K562 (cell line): ENCODE results near the gene HDAC1. TPM values are rescaled to one million over a fixed set of nuclear protein-coding genes. Genes with fewer than 3 reads are reported as not detected.

Source experiments
- ATAC-seq: fragments of 200-7000 bp; cut with Tn5 transposase; 3 replicates; pipeline ENCODE4 v1.9.1; 2020; ENCODE audit warnings: moderate library complexity
- BruUV-seq: library from RNA; stranded (reverse); fragments of 400-500 nt; replicated peaks from 2 replicates; lab custom pipeline; 2021; lab: Mats Ljungman, UMichigan
- CTCF ChIA-PET: fragments of 300-600 bp; formaldehyde crosslinking; extraction: SDS; loops from one replicate; lab custom pipeline; 2021; ENCODE audit warnings: low intra/inter-chr PET ratio; lab: Yijun Ruan, JAX
- POLR2A ChIA-PET: fragments of 300-600, 350-650 bp; sonication (Branson Sonifier 250); formaldehyde crosslinking; extraction: SDS; loops from one replicate; lab custom pipeline; 2021; ENCODE audit warnings: antibody characterized with exemption, inconsistent platforms; lab: Yijun Ruan, JAX
- DNase-seq, 4 experiments: peaks; one replicate each; pipeline versions ENCODE4 v3.0.0 to v3.0.0-alpha.2; 2011 to 2018; ENCODE audit warnings: low spot score in 3 of 4, mixed read lengths in 3 of 4; ENCODE audit errors: extremely low read depth in 1 of 4
- FAIRE-seq: peaks from 2 replicates; lab custom pipeline; 2011; peaks lifted over from hg19 to GRCh38; lab: Jason Lieb, UNC
- H2AFZ ChIP-seq: 2 replicates; pipeline ENCODE4 v1.6.0; 2011; ENCODE audit warnings: low read depth, low read length, control low read depth, inconsistent platforms
- H3K27ac ChIP-seq: fragments of 200-600 bp; 3 replicates; pipeline ENCODE4 v1.8.0; 2011; ENCODE audit warnings: low read depth, mild to moderate bottlenecking, control low read depth, inconsistent platforms, low read length, moderate library complexity, mixed read lengths; ENCODE audit errors: extremely low read depth
- H3K27me3 ChIP-seq, 2 experiments: fragments of 300-600 bp in 1 of 2; 2 replicates in 1 of 2; 3 replicates in 1 of 2; pipeline versions ENCODE4 v1.6.0 to v1.8.0; 2011; ENCODE audit warnings: inconsistent platforms in 2 of 2, low read length in 2 of 2, mild to moderate bottlenecking in 1 of 2, mixed read lengths in 1 of 2, moderate library complexity in 1 of 2; ENCODE audit not compliant: control insufficient read depth in 2 of 2, insufficient read depth in 2 of 2
- H3K36me3 ChIP-seq: fragments of 300-600 bp; 3 replicates; pipeline ENCODE4 v1.8.0; 2011; ENCODE audit warnings: mild to moderate bottlenecking, low read length, inconsistent platforms; ENCODE audit not compliant: control insufficient read depth, insufficient read depth
- H3K4me1 ChIP-seq, 2 experiments: fragments of 200-600 bp in 1 of 2; replicated peaks in 1 of 2; 2 replicates in 1 of 2; 3 replicates in 1 of 2; pipeline versions ENCODE4 v1.5.1 to v1.8.0; 2011; ENCODE audit warnings: inconsistent platforms in 2 of 2, low read length in 2 of 2, mild to moderate bottlenecking in 1 of 2, mixed read lengths in 1 of 2, moderate library complexity in 1 of 2; ENCODE audit not compliant: control insufficient read depth in 2 of 2, insufficient read depth in 2 of 2
- H3K4me2 ChIP-seq: 2 replicates; pipeline ENCODE4 v1.6.1; 2011; ENCODE audit warnings: low read length, control low read depth, inconsistent platforms, mixed read lengths; ENCODE audit not compliant: insufficient read depth
- H3K4me3 ChIP-seq: fragments of 200-600 bp; sonication (generic), shearing (Covaris generic); 2 replicates; pipeline ENCODE4 v1.5.1; 2016; ENCODE audit warnings: control low read depth, inconsistent platforms
- H3K79me2 ChIP-seq: fragments of 200-600 bp; 3 replicates; pipeline ENCODE4 v1.8.0; 2011; ENCODE audit warnings: low read length, inconsistent platforms; ENCODE audit not compliant: control insufficient read depth, insufficient read depth
- H3K9ac ChIP-seq, 2 experiments: 2 replicates each; pipeline versions ENCODE4 v1.6.0 to v1.6.1; 2011; ENCODE audit warnings: low read depth in 2 of 2, low read length in 2 of 2, control low read depth in 1 of 2, inconsistent platforms in 1 of 2, mild to moderate bottlenecking in 1 of 2, mixed read lengths in 1 of 2; ENCODE audit not compliant: insufficient read depth in 1 of 2
- H3K9me1 ChIP-seq: one replicate; pipeline ENCODE4 v1.6.0; 2011; ENCODE audit warnings: inconsistent platforms, mild to moderate bottlenecking, low read length, moderate library complexity; ENCODE audit not compliant: control insufficient read depth, insufficient read depth
- H3K9me3 ChIP-seq: replicated peaks from 2 replicates; pipeline ENCODE4 v1.5.1; 2011; ENCODE audit warnings: low read depth, low read length, inconsistent platforms; ENCODE audit not compliant: control insufficient read depth, insufficient read depth
- H4K20me1 ChIP-seq: replicated peaks from 2 replicates; pipeline ENCODE4 v1.6.1; 2011; ENCODE audit warnings: low read length, inconsistent platforms, mixed read lengths; ENCODE audit not compliant: control insufficient read depth, insufficient read depth
- FOXA3 ChIP-seq, 2 experiments: fragments of 450-650 bp in 1 of 2; sonication (generic) in 1 of 2; formaldehyde crosslinking; IDR thresholded peaks in 1 of 2; conservative IDR thresholded peaks in 1 of 2; 2 replicates each; pipeline versions ENCODE4 v1.4.0 to v1.8.0; 2020 to 2022; ENCODE audit warnings: mild to moderate bottlenecking in 2 of 2, missing genetic modification reagents in 1 of 2
- FOXP1 ChIP-seq: sonication (generic); formaldehyde crosslinking; IDR thresholded peaks from 2 replicates; pipeline ENCODE4 v1.8.0; 2022; ENCODE audit warnings: mild to moderate bottlenecking, missing genetic modification reagents
- HNRNPLL ChIP-seq: fragments of 200-400 bp; formaldehyde crosslinking; IDR thresholded peaks from 2 replicates; pipeline ENCODE4 v1.6.1; 2017; ENCODE audit warnings: low read length, low read depth, mild to moderate bottlenecking; ENCODE audit not compliant: poor library complexity, severe bottlenecking
- KLF6 ChIP-seq: fragments of 250-450 bp; sonication (Bioruptor Pico); IDR thresholded peaks from 2 replicates; pipeline ENCODE4 v1.4.0; 2020; ENCODE audit warnings: mild to moderate bottlenecking, moderate library complexity, borderline replicate concordance
- MCM5 ChIP-seq: fragments of 450-650 bp; IDR thresholded peaks from 2 replicates; pipeline ENCODE4 v1.6.1; 2016; ENCODE audit warnings: low read depth
- POLR2B ChIP-seq: fragments of 450-650 bp; IDR thresholded peaks from 2 replicates; pipeline ENCODE4 v1.6.1; 2018; ENCODE audit warnings: low read depth; ENCODE audit not compliant: partially characterized antibody
- RFX1 ChIP-seq: fragments of 450-650 bp; IDR thresholded peaks from 2 replicates; pipeline ENCODE4 v1.6.1; 2016; ENCODE audit warnings: mild to moderate bottlenecking, moderate library complexity
- SRSF7 ChIP-seq: fragments of 200-400 bp; formaldehyde crosslinking; optimal IDR thresholded peaks from 2 replicates; pipeline ENCODE3; 2017; ENCODE audit warnings: mild to moderate bottlenecking, low read depth, low read length
- ZSCAN29 ChIP-seq: fragments of 450-650 bp; IDR thresholded peaks from 2 replicates; pipeline ENCODE4 v1.6.1; 2017
- WGBS: fragments of 100-300 bp; shearing (Covaris generic); methylation state at CpG from one replicate; pipeline ENCODE4 v1.1.6; 2016; ENCODE audit warnings: low coverage, mixed read lengths; ENCODE audit not compliant: insufficient coverage; ENCODE audit errors: missing lambda C conversion rate; 5-methylcytosine and 5-hydroxymethylcytosine counted together
- in situ Hi-C: fragments of 300-500 bp; cut with MboI; formaldehyde crosslinking; loops from 4 replicates; pipeline ENCODE4 v1.15.0; 2018; ENCODE audit warnings: inconsistent platforms, mixed read lengths
- intact Hi-C: fragments of 100-400 bp; cut with micrococcal nuclease; formaldehyde crosslinking; loops from 2 replicates; pipeline ENCODE4 v1.14.2; 2022
- polyA plus RNA-seq, 8 experiments: library from polyadenylated mRNA; depleted of rRNA in 4 of 8; stranded (reverse) in 5 of 8; unstranded in 3 of 8; fragments of >200 nt; fragmentation: Nextera tagmentation in 2 of 8; fragmentation: Illumina TruSeq in 1 of 8; extraction: Ambion mirVana in 2 of 8; extraction: Trizol in 1 of 8; gene quantifications; 2 replicates each; pipeline versions ENCODE4 v1.2.1 to v1.2.3, GENCODE V29; 2011 to 2014; ENCODE audit warnings: inconsistent platforms in 1 of 8, missing spikeins in 1 of 8
- total RNA-seq, 7 experiments: library from RNA; depleted of rRNA in 6 of 7; stranded (reverse); fragments of >200 nt in 6 of 7; fragmentation: Illumina TruSeq in 2 of 7; extraction: Trizol in 2 of 7; gene quantifications; 2 replicates each; pipeline versions ENCODE4 v1.2.1 to v1.2.3, GENCODE V29; 2011 to 2021; ENCODE audit warnings: low replicate concordance in 1 of 7
- TF ChIP-seq, protein P1 (sequence below): fragments of 200-800 bp; sonication (Bioruptor generic); IDR thresholded peaks from 2 replicates; pipeline ENCODE4 v1.6.1; 2017; ENCODE audit warnings: missing genetic modification characterization, missing compliant biosample characterization
- TF ChIP-seq, protein P2 (sequence below): sonication (generic); formaldehyde crosslinking; IDR thresholded peaks from 2 replicates; pipeline ENCODE4 v1.8.0; 2022; ENCODE audit warnings: mild to moderate bottlenecking, missing genetic modification reagents
- TF ChIP-seq, protein P3 (sequence below): sonication (generic); formaldehyde crosslinking; IDR thresholded peaks from 2 replicates; pipeline ENCODE4 v1.8.0; 2022; ENCODE audit warnings: mild to moderate bottlenecking, missing genetic modification reagents

The HDAC1 gene
- total and polyA plus RNA-seq, 9 of the 15 experiments (the other 6 are each of a cell fraction or from before 2014, with no cell fraction given): 169 to 384 (median 193) TPM

DNA sequence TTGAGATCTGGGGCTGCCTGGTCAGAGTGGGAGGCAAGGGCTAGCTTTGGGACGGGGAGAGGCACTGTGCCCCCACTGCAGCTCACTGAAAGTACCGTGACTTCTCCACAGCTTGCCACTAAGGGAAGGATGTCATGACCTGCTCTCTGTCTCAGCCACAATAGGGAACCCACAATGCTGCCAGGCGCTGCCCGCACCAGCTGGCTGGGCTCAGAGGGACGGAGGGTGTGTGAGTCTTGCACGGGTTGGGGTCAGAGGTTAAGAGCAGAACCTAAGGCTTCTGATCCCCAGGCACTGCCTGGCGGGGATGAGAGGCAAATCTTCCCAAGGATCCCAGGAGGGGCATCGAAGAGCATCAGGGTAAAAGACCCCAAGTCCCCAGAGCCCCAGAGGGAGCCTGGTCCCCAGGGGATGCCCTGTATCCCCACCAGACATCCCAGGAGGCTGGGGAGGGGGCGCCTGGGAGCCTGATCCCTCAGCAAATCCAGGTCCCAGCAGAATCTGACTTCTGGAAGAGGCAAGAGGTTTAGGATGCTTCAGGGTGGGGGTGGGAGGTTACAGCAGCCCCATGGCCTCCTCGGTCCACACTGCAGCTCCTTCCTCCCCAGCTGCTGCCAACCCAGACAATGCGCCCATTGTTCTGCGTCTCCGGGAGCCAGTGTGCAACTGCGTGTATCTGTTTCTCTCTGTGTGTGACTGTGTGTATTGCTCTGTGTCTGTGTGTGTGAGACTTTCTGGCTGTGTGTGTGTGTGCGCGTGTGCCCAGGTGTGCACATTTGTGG is 46.2 kb downstream of the HDAC1 start:
- Histone ChIP-seq H3K9ac (peak overlapping the region in 1 of 2 experiments; percentile 49; a peak in 2 of 4 replicates), H3K4me1 (peaks cover 25 to 58% of the 10 kb centered on the region in 2 experiments), H3K9me3 (no peaks in the 10 kb centered on the region), H3K27me3 (no peaks in the 10 kb centered on the region), H4K20me1 (0 out of 2 replicates have a peak, but pooled peaks cover 12% of the 10 kb centered on the region), H2AFZ (no peak overlapping the region), H3K79me2 (peaks cover 27% of the 10 kb centered on the region), H3K4me3 (no peak overlapping the region), H3K36me3 (peaks cover 20% of the 10 kb centered on the region), H3K9me1 (peaks cover 4% of the 10 kb centered on the region), H3K27ac (no peak overlapping the region), H3K4me2 (no peak overlapping the region)
- no peak for ATAC-seq
- ChIA-PET CTCF (no interaction called here), POLR2A (interaction anchor here (1.1 to 3.0 kb wide), 4 partner anchors 9 to 39 kb away, joined by 4 to 59 read pairs (median 8); no protein-coding TSS in a partner anchor)
- BruUV-seq: no TSS peak
- in situ Hi-C loops: no loop called here
- 61% methylated on average over 16 of the region's 16 CpGs for WGBS
- peak; percentile 55 for FAIRE-seq
- DNase-seq: no peak
- intact Hi-C loops: loop anchor here (5.0 kb wide), 1 partner anchor 54 kb away; the partner anchor contains the start of gene BSDC1
- no peak for TF ChIP-seq RFX1
- TF ChIP-seq, protein P1, sequence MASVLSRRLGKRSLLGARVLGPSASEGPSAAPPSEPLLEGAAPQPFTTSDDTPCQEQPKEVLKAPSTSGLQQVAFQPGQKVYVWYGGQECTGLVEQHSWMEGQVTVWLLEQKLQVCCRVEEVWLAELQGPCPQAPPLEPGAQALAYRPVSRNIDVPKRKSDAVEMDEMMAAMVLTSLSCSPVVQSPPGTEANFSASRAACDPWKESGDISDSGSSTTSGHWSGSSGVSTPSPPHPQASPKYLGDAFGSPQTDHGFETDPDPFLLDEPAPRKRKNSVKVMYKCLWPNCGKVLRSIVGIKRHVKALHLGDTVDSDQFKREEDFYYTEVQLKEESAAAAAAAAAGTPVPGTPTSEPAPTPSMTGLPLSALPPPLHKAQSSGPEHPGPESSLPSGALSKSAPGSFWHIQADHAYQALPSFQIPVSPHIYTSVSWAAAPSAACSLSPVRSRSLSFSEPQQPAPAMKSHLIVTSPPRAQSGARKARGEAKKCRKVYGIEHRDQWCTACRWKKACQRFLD: no peak
- TF ChIP-seq HNRNPLL: no peak
- TF ChIP-seq FOXP1 (CRISPR knock-in tag): no peak
- TF ChIP-seq KLF6 (CRISPR knock-in tag): no peak
- TF ChIP-seq, protein P2, sequence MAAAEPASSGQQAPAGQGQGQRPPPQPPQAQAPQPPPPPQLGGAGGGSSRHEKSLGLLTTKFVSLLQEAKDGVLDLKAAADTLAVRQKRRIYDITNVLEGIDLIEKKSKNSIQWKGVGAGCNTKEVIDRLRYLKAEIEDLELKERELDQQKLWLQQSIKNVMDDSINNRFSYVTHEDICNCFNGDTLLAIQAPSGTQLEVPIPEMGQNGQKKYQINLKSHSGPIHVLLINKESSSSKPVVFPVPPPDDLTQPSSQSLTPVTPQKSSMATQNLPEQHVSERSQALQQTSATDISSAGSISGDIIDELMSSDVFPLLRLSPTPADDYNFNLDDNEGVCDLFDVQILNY (CRISPR knock-in tag): no peak
- no peak for TF ChIP-seq POLR2B
- TF ChIP-seq, protein P3, sequence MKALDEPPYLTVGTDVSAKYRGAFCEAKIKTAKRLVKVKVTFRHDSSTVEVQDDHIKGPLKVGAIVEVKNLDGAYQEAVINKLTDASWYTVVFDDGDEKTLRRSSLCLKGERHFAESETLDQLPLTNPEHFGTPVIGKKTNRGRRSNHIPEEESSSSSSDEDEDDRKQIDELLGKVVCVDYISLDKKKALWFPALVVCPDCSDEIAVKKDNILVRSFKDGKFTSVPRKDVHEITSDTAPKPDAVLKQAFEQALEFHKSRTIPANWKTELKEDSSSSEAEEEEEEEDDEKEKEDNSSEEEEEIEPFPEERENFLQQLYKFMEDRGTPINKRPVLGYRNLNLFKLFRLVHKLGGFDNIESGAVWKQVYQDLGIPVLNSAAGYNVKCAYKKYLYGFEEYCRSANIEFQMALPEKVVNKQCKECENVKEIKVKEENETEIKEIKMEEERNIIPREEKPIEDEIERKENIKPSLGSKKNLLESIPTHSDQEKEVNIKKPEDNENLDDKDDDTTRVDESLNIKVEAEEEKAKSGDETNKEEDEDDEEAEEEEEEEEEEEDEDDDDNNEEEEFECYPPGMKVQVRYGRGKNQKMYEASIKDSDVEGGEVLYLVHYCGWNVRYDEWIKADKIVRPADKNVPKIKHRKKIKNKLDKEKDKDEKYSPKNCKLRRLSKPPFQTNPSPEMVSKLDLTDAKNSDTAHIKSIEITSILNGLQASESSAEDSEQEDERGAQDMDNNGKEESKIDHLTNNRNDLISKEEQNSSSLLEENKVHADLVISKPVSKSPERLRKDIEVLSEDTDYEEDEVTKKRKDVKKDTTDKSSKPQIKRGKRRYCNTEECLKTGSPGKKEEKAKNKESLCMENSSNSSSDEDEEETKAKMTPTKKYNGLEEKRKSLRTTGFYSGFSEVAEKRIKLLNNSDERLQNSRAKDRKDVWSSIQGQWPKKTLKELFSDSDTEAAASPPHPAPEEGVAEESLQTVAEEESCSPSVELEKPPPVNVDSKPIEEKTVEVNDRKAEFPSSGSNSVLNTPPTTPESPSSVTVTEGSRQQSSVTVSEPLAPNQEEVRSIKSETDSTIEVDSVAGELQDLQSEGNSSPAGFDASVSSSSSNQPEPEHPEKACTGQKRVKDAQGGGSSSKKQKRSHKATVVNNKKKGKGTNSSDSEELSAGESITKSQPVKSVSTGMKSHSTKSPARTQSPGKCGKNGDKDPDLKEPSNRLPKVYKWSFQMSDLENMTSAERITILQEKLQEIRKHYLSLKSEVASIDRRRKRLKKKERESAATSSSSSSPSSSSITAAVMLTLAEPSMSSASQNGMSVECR (CRISPR knock-in tag): no peak
- TF ChIP-seq SRSF7: no peak
- no peak for TF ChIP-seq MCM5
- no peak for TF ChIP-seq ZSCAN29
- no peak for TF ChIP-seq FOXA3 (CRISPR knock-in tag; conservative IDR thresholded peaks at IDR 0.05 in 1 of 2, IDR thresholded peaks at IDR 0.05 in 1 of 2)
